Stimulated activated CD8-positive, alpha-beta memory T cell treated with anti-CD3 and anti-CD28 coated beads, Interleukin-15, amount 100 ng/mL, for 48 hours (primary cell): Measurements from ENCODE around the gene LRP5.

Experiments
- DNase-seq, 2 donors: peaks; one replicate each; pipeline ENCODE4 v3.0.0-alpha.2; 2020; ENCODE audit warnings: low read depth in 2 of 2

Gene LRP5

DNA sequence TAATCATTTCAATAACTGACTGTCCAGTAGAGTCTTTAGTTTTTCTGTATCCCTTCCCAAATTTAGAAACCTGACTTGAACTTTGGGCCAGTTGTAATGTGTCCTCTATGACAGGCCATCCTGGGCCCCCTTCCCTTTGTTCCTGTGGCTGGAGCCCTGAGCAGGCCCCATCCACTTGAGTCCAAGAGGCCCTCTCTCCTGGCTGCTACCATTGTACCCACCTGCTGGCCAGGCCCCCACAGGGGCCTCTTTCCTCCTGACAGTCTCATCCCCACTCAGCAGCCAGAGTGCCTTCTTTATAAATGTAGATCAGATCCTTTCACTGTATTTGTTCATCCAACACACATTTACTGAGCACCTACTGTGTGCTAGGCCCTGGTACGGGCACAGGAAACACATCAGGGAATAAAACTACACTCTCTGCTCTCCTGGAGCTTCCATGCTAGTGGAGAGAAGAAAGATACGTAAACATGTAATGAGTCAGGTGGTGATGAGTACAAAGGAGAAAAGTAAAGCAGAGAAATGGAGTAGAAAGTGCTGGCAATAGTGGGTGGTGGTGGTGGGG lies 2.7 kb upstream of the LRP5 start:
- DNase-seq = no peak

DNA sequence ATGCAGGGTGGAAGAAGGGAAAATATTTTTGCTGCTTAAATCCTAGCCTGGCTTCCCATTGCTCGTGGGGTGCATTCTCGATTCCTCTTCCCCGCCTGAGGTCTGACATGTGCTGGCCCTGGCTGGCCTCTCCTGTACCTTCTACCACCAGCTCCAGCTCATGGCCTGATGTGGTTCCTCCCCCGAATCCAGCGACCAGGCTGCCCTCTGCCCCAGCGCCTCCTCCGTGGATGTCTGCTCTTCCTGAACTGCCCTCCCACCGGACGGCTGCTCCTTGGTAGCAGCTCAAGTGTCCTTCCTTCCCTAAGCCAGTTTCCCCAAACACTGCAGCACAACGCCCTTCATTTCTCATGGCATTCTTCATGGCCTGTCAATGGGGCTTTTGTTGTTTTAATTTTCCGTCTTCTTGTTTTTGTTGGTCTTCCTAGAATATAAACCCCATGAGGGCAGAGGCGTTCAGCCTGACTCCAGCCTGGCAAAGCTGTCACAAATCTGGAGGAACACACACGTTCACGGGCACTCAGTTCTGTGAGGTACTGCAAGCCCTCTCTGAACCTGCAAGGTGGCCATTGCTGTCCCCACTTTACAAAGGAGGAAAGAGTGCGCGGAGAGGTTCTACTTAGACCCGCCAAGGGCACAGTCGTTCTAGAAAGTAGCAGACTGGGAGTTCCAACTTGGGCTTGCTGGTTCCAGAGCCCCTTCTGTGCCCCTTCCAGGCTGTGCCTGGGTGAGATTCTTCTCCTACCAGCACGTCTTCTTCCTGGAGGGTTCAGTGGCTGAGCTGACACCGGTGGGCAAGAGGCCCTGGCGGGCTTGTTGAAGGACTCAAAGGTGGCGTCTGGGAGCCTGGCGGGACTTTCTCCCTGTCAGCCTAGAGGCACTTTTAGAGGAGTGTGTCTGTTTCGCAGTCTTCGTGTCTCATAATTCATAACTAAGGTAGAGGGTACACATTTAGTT lies 953 bp upstream of the LRP5 start:
- no peak for DNase-seq

DNA sequence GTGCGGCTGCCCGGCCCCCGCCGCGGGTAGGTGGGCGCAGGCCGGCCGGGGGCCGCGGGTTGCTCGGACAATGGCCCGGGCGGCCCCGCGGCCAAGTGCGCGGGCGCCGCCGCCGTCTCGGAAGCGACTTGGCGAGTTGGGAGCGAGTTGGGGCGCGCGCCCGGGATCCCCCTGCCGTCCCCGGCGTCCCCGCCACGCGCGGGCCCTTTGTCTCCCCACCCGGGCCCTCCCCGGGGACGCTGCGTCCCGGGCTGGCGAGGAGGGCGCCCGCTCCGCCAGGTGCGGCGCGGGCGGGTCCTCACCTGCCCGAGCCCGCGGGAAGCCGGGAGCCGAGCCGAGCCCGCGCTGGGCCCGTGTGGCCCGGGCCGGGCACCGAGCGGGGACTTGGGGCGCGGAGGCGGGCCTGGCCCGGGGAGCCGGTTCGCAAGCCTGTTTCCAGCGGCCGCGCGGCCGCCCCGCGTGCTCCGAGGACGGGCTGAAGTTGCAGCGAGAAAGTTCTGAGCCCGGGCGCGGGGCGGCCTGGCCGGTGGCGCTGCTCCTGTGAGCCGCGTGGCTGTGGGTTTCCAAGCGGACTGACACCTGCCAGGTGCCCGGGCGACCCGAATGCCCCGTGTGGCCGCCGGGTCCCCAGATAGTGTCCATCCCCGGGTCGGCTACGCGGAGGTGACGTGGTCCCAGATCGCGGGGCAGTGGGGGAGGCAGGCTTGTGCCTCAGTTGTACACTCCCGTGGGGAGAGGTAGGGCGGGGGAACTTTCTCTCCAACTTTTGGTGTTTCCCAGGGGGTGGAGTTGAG lies 586 bp downstream of the LRP5 start:
- no peak for DNase-seq

DNA sequence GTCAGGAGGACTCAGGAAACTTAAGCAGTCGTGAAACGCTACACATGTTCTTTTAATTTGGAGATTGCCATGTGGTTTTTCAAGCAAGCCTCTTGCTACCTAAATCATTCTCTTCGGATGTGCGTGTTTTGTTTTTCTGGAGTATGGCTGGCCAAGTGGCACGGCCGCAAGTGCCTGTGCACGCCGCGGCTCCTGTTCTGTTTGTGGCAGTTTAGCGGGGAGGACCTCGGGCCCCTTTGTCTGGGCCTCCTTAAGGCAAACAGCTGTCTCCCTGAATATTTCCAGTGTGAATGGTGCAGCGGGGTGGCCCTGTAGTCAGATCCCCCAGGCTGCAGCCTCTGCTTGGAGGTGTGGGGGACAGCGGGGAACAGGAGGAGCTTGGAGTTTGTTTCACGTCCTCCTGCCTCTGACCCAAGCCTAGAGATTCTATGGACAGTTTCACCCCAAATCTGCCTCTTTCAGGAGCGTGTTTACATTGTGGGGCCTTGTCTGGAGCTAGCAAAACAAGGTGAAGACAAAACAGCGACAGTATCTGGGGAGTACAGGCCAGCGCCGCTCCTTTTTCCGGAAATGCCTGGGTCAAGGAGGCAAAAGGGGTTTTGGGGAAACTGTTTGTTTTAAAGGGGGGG lies 1.3 kb downstream of the LRP5 start:
- DNase-seq = no peak

DNA sequence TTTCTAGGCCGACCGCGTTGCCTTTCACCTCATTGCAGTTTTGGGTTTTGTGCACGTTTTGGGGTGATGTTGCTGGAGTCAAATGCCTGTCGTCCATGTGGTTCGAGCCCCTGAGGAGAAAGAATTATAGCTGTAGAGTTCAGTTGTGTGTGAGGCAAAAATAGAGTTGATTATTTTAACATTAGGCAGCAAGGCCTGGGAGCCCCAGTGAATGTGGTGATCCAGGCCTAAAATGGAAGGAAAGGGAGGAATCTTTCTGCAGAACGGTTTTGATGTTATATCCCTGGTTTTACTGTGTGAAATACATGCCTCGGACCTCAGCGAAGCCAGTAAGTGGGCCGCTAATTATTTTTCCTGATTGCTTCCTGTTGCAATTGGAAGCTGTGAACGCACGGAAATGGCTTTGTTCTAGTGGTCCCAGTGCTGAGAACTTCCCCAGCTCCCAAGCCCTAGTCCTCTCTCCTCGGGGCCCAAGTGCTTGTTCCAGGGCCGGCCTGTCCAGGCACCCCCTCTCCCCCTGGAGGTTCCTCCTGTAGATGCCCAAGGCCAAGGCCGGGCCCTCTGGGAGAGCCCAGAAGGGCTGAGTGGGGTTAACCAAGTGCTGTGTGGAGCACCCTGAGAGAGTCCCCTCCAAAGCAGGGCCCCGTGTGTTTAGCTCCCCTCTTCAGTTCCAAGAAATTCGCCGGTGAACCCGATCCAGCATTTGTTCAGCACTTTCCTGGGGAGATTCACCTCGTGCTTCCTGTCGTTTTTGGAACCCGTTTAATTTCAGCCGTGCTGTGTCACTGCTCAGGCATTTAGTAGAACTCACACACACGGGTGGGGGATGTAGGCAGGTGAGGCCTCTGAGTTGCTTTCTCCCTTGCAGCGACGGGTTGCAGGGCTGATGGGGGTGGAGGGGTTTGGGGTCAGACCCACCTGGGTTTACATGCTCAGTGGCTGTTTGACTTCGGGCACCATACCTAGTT lies 2.1 kb downstream of the LRP5 start:
- DNase-seq = no peak

DNA sequence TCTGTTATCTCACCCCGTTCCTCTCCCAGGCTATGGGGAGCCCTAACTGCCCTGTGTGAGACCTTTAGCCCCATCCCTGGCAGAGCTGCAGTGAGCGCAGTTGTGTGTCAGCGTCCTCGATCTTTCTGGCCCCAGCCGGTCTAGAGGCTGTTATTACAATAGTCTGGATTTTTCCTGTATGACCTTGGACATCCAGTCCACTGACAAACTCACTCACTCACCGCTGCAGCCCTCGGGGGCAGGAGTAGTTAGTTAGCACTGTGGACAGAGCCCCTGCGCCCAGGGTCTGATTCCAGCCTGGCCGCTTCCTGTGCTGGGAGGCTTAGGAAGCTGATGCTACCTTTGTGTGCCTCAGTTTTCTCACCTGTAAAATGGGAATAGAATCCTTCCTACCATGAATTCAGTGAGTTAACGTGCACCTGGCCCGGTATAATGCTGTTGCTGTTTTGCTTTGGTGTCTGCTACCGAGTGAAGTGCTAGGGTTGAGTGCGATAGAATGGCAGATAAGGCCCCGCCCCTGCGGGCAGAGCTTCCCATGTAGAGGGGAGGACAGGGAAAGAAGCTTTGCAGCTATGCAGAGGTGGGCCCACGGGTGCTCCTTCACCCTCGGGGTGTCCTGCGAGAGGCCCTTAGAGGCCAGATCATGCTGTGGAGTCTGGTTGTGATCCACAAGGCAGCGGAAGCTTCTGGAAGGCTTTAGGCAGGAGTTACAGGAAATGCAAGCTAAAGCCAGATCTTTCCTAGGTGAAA lies 3.0 kb downstream of the LRP5 start:
- DNase-seq = no peak

DNA sequence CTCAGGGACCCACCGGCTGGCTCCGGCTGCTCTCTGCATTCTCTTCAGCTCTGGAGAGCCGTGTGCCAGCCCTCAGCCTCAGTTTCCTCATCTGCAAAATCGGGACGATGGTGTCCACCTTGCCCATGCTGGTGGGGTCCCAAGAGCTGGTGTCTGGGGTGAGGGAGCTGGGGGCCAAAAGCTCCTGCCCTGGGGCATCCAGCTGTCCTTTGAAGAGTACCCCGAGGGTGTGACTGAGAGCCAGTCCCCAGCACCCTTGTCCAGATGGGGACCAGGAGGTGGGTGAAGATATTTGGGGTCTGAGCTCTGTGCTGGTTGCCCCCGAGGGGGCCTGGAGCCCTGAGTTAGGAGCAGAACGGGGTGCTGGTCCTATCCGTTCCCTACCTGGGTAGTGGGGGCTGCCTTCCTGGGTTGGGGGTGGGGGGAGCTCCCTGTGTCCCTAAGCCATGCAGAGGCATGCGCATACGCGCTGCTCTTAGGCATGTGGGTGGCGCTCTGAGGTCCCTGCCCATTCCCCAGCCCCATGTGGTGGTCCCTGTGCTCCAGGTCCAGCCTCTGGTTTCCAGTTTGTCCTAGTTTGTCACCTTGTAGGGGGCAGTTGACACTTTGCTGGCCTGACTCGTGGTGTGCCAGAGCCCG lies 4.9 kb downstream of the LRP5 start:
- no peak for DNase-seq

DNA sequence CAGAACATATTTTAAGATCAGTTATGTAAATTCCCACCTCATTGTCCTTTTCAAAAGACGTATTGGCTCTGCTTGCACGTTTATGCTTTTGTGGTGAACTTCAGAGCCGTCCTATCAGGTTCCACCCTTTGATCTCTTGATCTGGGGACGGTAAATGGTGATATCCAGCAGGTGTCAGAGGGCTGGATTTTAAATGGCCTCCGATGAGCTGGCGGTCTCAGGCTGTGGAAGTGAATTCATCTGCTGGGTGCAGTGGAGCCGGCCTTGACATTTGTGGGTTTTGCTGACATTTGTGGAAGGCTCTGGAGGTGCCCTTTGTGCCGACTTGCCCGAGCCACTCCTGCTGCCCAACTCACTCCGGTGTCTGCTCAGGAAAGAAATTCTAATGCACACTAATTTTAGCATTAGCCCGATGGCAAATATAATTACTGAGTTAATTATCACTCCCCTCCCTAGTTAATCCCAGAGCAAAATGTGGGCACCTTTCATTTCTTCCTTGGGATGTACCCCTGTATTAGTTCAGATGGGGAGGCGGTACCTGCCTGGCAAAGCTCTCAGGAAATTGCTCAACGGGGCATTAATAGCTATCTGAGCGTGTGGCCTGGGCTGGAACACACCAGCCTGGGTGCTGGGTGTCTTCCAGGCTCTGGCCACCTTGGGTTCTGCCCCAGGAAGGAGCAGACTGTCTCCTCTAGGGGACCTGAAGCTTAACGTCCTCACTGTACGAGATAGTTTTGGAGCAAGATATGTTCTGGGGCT lies 9.1 kb downstream of the LRP5 start:
- no peak for DNase-seq

DNA sequence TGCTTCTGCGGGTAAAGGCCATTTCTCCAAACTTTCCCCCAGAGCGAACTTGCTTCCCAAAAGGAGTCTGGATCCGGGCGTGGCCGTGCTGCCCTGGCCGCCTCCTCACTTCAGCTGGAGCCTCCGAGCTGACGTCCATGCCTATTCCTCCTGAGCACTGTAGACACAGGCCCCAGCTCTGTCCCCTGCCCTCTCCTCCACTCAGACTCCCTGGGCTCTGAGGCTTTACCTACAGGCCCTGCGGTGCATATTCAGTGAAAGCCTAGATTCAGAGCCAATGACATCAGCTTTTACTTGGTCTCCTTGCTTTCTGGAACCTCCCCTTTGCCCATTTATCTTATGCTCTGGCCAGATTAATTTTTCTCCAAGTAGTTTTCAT lies 9.7 kb downstream of the LRP5 start:
- DNase-seq = no peak

DNA sequence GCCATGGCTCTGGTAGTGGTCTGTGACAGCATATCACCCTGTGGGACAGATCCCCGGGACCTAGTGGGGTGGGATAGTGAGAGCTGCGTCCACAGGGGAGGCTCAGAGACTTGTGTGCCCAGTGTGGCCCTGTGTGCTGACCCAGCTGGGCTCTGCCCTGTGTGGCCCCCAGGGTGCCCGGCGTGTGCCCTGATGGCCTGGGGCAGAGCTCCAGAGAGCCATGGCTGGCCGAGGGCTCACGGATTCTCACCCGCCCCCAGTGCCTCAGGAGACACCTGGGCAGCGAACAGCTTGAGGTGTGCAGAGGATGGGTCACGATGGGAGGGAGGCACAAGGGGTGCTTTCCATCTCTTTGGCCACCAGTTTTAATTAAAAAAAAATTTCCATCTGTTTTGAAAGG lies 11.8 kb downstream of the LRP5 start:
- no peak for DNase-seq

DNA sequence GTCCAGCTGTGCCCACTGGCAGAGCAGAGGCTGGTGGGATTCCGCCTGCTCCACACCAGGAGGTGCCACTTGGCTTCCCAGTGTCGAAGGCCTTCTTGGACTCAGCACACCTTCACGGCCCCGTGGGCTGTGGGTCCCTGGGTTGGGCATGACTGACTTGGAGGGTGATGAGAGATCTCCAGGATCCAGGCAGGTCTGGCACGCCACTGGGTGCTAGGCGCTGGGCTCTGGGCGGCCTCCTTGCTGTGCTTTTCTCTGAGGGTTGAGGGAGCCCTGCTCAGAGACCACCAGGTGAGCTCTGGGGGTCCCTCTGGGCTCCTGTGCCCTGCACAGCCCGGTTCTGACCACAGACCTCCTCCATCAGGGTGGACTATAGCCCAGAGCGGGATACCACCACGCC lies 12.3 kb downstream of the LRP5 start:
- DNase-seq = no peak

DNA sequence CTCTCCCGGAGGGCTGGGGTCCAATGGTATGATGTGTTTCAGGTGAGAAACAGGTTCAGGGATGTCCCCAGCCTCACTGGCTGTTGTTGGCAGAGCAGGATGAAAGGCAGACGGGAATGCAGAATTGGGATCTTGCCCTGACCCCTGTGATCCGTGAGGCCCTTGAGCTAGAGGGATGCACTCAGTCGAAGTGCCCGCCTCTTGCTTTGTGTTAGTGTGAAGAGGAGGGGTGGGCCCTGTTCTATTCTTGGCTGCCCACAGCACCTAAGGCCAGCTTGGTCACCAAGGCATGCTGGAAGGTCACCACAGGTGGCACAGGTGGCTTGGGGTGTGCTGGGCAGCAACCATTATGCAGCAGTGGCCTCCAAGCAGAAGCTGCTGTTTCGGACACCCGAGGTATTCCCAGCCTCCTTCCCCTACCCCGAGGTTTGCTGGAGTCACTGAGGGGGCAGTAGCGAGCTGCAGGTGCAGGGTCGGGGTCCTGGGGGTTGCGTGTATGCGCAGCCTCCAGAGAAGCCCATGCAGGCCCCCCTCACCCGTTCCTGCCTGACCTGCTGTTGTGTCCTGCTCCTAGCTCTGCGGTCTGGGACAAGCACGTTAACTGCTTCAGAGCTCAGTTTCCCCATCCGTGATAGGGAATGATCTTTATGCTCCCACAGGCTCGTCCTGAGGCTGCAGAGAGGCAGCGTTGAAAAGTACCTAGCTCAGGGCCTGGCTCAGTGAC lies 13.0 kb downstream of the LRP5 start:
- DNase-seq = no peak

DNA sequence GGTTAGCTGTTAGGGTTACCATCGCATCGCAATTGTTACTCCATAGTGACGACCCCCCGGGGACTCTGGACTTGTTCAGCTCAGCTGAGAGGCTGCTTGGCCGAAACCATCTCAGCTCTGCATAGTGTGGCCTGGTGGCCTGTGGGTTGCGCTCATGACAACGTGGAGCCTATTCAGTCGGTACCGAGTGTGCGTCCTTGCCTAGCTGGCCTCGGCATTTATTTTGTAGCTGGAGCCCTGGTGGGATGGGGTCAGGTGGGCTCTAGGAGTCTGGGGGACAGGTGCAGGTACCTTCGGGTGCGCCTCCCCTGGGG lies 13.5 kb downstream of the LRP5 start:
- no peak for DNase-seq

DNA sequence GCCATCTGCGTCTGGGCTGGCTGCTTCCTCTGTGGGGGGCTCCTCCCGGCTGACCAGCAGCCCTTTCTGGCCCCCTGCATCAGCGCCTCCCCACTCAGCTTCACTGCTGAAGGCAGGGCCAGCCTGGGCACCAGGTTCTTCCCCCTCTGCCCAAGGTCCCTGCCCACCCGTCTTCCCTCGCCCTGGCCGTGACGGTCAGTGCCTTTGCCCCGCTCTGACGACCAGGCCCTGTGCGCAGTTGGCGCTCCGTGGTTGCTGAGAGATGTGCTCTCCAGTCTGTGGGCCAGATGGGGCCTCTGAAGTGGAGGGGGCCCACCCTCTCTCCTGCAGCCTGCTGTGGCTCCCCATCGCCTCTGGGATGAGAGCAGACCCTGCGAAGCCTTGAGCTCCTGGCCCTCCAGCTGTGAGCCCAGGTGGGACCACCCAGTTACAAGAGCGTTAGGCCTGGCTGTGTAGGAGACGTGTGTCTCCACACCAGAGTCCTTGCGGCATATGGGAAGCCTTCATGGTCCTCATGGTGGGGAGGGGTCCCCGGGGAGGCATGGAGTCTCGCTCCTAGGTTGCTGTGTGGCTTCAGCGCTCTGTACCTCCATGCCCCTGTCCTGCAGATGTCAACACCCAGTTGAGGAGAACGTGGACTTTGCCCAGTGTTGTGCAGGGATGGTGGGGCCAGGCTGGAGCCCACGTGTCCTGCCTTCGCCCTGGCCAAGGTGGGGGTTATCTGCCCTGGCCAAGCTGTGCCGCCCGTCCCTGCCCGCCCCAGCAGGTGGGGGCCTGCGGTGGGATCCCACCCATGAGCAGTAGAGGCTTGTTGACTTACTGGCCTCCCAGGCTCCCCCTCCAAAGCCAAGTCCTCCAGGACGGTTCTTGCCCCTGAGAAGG lies 14.2 kb downstream of the LRP5 start:
- DNase-seq = no peak

DNA sequence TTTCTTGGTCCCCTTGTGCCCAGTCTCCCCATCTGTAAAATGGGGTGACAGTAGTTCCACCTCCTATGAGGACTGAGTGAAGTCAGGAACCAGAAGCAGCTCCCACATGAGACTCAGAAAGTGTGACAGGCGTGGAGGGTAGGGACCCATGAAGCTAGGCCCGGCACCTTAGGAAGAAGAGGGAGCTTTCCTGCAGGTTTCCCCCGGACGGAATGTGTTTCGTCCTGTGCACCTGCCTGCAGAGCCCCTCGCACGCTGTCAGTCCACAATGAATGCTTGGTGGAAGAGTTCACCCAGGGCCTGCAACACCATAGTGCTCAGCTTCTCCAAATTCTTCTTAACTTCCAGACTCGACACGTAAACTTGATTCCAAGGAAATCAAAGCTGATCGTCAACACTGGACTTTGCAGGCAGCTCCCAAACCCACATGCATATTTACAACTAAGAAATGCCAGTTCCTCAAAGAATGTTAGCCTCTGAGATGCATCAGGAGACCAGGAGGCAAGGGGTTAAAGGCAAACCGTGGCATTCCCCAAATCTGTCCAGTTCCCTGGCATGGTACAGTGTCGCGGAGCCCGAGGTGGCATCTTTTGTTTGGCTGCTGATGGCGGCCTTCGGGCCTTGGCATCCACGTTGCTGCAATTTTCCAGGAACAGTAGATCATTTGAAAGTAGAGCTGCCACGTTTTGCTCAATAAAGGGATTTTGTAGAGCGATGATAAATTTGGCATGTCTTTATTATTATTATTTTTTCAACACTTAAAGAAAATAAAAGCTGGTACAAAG lies 15.4 kb downstream of the LRP5 start:
- no peak for DNase-seq

DNA sequence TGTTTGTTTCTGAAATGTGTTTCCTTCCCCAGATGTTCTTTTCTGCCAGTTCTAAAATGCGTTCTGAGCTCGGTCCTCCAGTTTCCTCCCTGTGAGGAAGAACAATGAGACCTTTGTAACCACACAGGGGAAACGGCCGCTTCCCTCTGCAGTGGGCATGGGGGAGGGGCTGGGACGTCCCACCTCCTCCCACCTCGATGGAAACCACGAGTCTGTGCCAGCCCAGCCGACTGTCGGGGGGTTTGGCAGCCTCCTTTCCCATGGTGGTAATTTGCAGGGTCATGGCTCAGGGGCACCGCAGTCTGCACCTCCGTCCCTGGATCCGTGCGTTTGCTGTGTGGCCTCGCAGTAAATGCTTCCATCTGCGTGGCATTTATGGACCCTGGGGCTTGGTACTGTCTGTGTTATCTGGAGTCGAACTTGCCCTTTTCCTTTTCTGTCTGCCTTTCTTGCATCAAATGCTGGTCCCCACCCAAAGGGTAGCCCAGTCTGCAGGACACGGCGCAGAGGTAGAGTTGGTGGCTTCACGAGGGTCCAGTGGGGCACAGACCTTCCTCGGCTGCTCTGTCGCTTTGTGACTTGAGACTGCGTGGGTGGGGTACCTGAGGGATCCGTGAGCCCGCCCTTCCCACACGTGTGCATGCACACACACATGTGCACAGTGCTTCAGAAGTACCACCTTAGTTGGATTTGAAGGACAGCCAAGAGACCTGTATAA lies 16.1 kb downstream of the LRP5 start:
- no peak for DNase-seq
